Smooth muscle cell (in vitro differentiated cells): Measurements from ENCODE around the gene PRPH2. TPM values are rescaled to one million over a fixed set of nuclear protein-coding genes. Genes with fewer than 3 reads are reported as not detected.

Source experiments
- DNase-seq: peaks from one replicate; lab custom pipeline; 2025; ENCODE audit not compliant: unreplicated experiment; lab: John Stamatoyannopoulos, UW
- H2AFZ ChIP-seq: fragments of 200-600 bp; sonication (generic); 2 replicates; pipeline ENCODE4 v1.6.0; 2016; ENCODE audit warnings: antibody characterized with exemption, low read depth, mild to moderate bottlenecking
- H3F3A ChIP-seq: fragments of 200-600 bp; sonication (generic); 2 replicates; pipeline ENCODE4 v1.6.0; 2017; ENCODE audit warnings: antibody characterized with exemption, low read depth
- H3K27ac ChIP-seq: fragments of 200-600 bp; sonication (generic); 2 replicates; pipeline ENCODE4 v1.5.1; 2016; ENCODE audit warnings: low read depth, mild to moderate bottlenecking
- H3K27me3 ChIP-seq: fragments of 200-600 bp; sonication (generic); 2 replicates; pipeline ENCODE4 v1.6.1; 2016; ENCODE audit warnings: low read depth, mild to moderate bottlenecking
- H3K36me3 ChIP-seq: fragments of 200-600 bp; sonication (generic); 2 replicates; pipeline ENCODE4 v1.5.1; 2016; ENCODE audit warnings: low read depth
- H3K4me1 ChIP-seq: fragments of 200-600 bp; sonication (generic); 2 replicates; pipeline ENCODE4 v1.5.1; 2016; ENCODE audit warnings: low read depth
- H3K4me2 ChIP-seq: fragments of 200-600 bp; sonication (generic); 2 replicates; pipeline ENCODE4 v1.6.0; 2016; ENCODE audit warnings: mild to moderate bottlenecking
- H3K4me3 ChIP-seq: fragments of 200-600 bp; sonication (generic); 2 replicates; pipeline ENCODE4 v1.5.1; 2016; ENCODE audit warnings: mild to moderate bottlenecking
- H3K79me2 ChIP-seq: fragments of 200-600 bp; sonication (generic); 2 replicates; pipeline ENCODE4 v1.6.0; 2016; ENCODE audit warnings: low read depth, mild to moderate bottlenecking
- H3K9ac ChIP-seq: fragments of 200-600 bp; sonication (generic); 2 replicates; pipeline ENCODE4 v1.6.0; 2016; ENCODE audit warnings: low read depth
- H3K9me3 ChIP-seq: fragments of 200-600 bp; sonication (generic); replicated peaks from 2 replicates; pipeline ENCODE4 v1.5.1; 2016; ENCODE audit warnings: low read depth
- H4K20me1 ChIP-seq: fragments of 200-600 bp; sonication (generic); 2 replicates; pipeline ENCODE4 v1.6.0; 2016; ENCODE audit warnings: low read depth
- CTCF ChIP-seq: fragments of 200-600 bp; sonication (generic); IDR thresholded peaks from 2 replicates; pipeline ENCODE4 v1.5.1; 2017; ENCODE audit warnings: borderline replicate concordance, mild to moderate bottlenecking, antibody characterized with exemption; ENCODE audit not compliant: insufficient read depth, poor library complexity, severe bottlenecking
- WGBS: methylation state at CpG from one replicate; pipeline ENCODE4 v1.1.7; 2016; ENCODE audit warnings: low lambda C conversion rate; 5-methylcytosine and 5-hydroxymethylcytosine counted together
- polyA plus RNA-seq: library from polyadenylated mRNA; unstranded; fragments of >200 nt; fragmentation: Nextera tagmentation; extraction: Ambion mirVana; gene quantifications from 2 replicates; pipeline ENCODE4 v1.2.1, GENCODE V29; 2016
- total RNA-seq: library from RNA; depleted of rRNA; stranded (reverse); fragments of >200 nt; gene quantifications from 2 replicates; pipeline ENCODE4 v1.2.3, GENCODE V29; 2014

The PRPH2 gene
- total and polyA plus RNA-seq, 2 experiments from 2014 or later: not detected

GRCh38 chr6:42694586-42694985, 27.8 kb downstream of the PRPH2 start:
- Histone ChIP-seq H2AFZ (no peak overlapping the region), H3K36me3 (peaks cover 14% of the 10 kb centered on the region), H3K4me2 (no peak overlapping the region), H3K79me2 (no peaks in the 10 kb centered on the region), H3K4me1 (no peaks in the 10 kb centered on the region), H3K9me3 (no peaks in the 10 kb centered on the region), H3K4me3 (no peak overlapping the region), H4K20me1 (no peaks in the 10 kb centered on the region), H3K9ac (no peak overlapping the region), H3K27me3 (no peaks in the 10 kb centered on the region), H3F3A (peaks cover 3% of the 10 kb centered on the region), H3K27ac (no peak overlapping the region)
- WGBS: 97% methylated on average over 4 of the region's 4 CpGs
- no peak for TF ChIP-seq CTCF
- no peak for DNase-seq

GRCh38 chr6:42693725-42694323, 28.6 kb downstream of the PRPH2 start:
- no peak for TF ChIP-seq CTCF
- Histone ChIP-seq H3K4me3 (no peak overlapping the region), H4K20me1 (no peaks in the 10 kb centered on the region), H3K4me2 (no peak overlapping the region), H3K9me3 (no peaks in the 10 kb centered on the region), H3K9ac (no peak overlapping the region), H3K27me3 (no peaks in the 10 kb centered on the region), H3K36me3 (peaks cover 14% of the 10 kb centered on the region), H2AFZ (no peak overlapping the region), H3K4me1 (no peaks in the 10 kb centered on the region), H3F3A (peaks cover 3% of the 10 kb centered on the region), H3K27ac (no peak overlapping the region), H3K79me2 (no peaks in the 10 kb centered on the region)
- 96% methylated on average over 2 of the region's 2 CpGs for WGBS
- DNase-seq: no peak

GRCh38 chr6:42692137-42692911, 30.1 kb downstream of the PRPH2 start:
- H3F3A ChIP-seq: peaks cover 2% of the 10 kb centered on the region
- no peak overlapping the region for H3K9ac ChIP-seq
- no peaks in the 10 kb centered on the region for H3K79me2 ChIP-seq
- 77% methylated on average over 4 of the region's 4 CpGs for WGBS
- no peak overlapping the region for H3K4me2 ChIP-seq
- no peak overlapping the region for H2AFZ ChIP-seq
- H3K27me3 ChIP-seq: no peaks in the 10 kb centered on the region
- peaks cover 14% of the 10 kb centered on the region for H3K36me3 ChIP-seq
- H3K4me1 ChIP-seq: no peaks in the 10 kb centered on the region
- H4K20me1 ChIP-seq: no peaks in the 10 kb centered on the region
- no peak for DNase-seq
- H3K4me3 ChIP-seq: no peak overlapping the region
- H3K9me3 ChIP-seq: no peaks in the 10 kb centered on the region
- peak overlapping the region; percentile 68 for H3K27ac ChIP-seq
- TF ChIP-seq CTCF: no peak
